VCaP (cell line): ENCODE data around the gene IL31RA.

ENCODE experiments used
- H3K27ac ChIP-seq: fragments of 450-650 bp; 2 replicates; pipeline ENCODE4 v1.5.1; 2017
- CTCF ChIP-seq: fragments of 450-650 bp; conservative IDR thresholded peaks from 2 replicates; pipeline ENCODE4 v1.5.1; 2017; ENCODE audit warnings: mild to moderate bottlenecking, moderate library complexity

IL31RA gene

GRCh38 chr5:55896238-55896637 lies 45.1 kb downstream of the IL31RA start:
- no peak overlapping the region for H3K27ac ChIP-seq
- TF ChIP-seq CTCF: no peak

DNA sequence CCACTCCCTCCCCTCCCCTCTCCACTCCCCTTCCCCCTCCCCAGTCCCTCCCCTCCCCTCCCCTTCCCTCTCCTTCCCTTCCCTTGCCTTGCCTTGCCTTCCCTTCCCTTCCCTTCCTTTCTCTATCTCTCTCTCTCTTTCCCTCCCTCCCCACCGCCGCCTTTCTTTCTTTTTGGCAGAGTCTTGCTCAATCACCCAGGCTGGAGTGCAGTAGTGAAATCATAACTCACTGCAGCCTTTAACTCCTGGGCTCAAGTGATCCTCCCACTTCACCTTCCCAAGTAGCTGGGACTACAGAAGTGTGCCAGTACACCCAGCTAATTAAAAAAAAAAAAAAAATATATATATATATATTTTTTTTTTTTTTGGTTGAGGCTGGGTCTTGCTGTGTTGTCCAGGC lies 45.5 kb downstream of the IL31RA start:
- TF ChIP-seq CTCF: no peak

GRCh38 chr5:55897206-55897894 lies 46.2 kb downstream of the IL31RA start:
- H3K27ac ChIP-seq: no peak overlapping the region
- TF ChIP-seq CTCF: no peak

More for the DNA sequence above, 45.5 kb downstream of the IL31RA start:
- no peak overlapping the region for H3K27ac ChIP-seq

- no peak for TF ChIP-seq CTCF
- no peak overlapping the region for H3K27ac ChIP-seq
Observed at GRCh38 chr5:55897905-55898304, 46.7 kb downstream of the IL31RA start.

GRCh38 chr5:55899344-55899743 lies 48.2 kb downstream of the IL31RA start:
- no peak for TF ChIP-seq CTCF
- no peak overlapping the region for H3K27ac ChIP-seq

DNA sequence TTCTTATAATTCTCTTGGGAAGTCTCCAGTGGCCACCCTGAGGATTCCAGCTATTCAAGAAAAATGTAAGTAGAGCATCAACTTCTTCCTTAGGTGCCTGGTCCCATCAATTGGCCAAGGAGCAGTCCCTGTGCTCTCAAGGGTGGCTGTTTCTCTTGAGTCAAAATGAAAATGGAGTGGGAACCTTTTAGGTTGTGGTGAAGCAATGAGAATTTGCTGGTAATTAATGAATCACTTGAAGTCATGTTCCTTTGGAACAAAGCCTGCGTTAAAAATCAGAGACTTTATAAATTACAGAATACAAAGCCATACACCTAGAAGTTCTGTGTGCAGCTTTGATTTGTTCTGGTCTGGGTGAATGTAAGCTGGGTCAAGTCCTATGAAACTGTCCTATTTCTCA lies 48.9 kb downstream of the IL31RA start:
- TF ChIP-seq CTCF: no peak
- no peak overlapping the region for H3K27ac ChIP-seq

GRCh38 chr5:55900776-55901175 lies 49.6 kb downstream of the IL31RA start:
- no peak for TF ChIP-seq CTCF
- H3K27ac ChIP-seq: no peak overlapping the region
